Endothelial cell of umbilical vein (primary cell): Measurements from ENCODE around the gene SEC11C. TPM values are rescaled to one million over a fixed set of nuclear protein-coding genes. Genes with fewer than 3 reads are reported as not detected.

ENCODE experiments used
- BruUV-seq: library from RNA; stranded (reverse); fragments of 400-500 nt; replicated peaks from 2 replicates; lab custom pipeline; 2021; lab: Mats Ljungman, UMichigan
- CTCF ChIA-PET: fragments of 300-600, 350-600 bp; sonication (Branson Sonifier 250); formaldehyde crosslinking; loops from one replicate; lab custom pipeline; 2021; ENCODE audit warnings: antibody characterized with exemption, inconsistent platforms; lab: Charles Lee
- POLR2A ChIA-PET: fragments of 300-600, 350-600 bp; sonication (Branson Sonifier 250); formaldehyde crosslinking; loops from one replicate; lab custom pipeline; 2021; ENCODE audit warnings: antibody characterized with exemption, inconsistent platforms; lab: Charles Lee
- DNase-seq: peaks from one replicate; pipeline ENCODE4 v3.0.0-alpha.2; 2011; ENCODE audit warnings: low read depth, low spot score
- FAIRE-seq: peaks from 2 replicates; lab custom pipeline; 2011; peaks lifted over from hg19 to GRCh38; lab: Jason Lieb, UNC
- H2AFZ ChIP-seq: 2 replicates; pipeline ENCODE4 v1.6.0; 2012; ENCODE audit warnings: low read depth, low read length, control low read depth, inconsistent platforms
- H3K27ac ChIP-seq: 2 replicates; pipeline ENCODE4 v1.5.1; 2011; ENCODE audit warnings: low read depth, mild to moderate bottlenecking, control low read depth, low read length, moderate library complexity; ENCODE audit not compliant: insufficient read depth
- H3K27me3 ChIP-seq, 2 experiments: 2 replicates each; pipeline versions ENCODE4 v1.6.0 to v1.6.1; 2011; ENCODE audit warnings: low read length in 2 of 2, mixed read lengths in 1 of 2; ENCODE audit not compliant: control insufficient read depth in 2 of 2, insufficient read depth in 2 of 2
- H3K36me3 ChIP-seq, 2 experiments: 2 replicates in 1 of 2; 3 replicates in 1 of 2; pipeline ENCODE4 v1.5.1; 2011; ENCODE audit warnings: low read length in 2 of 2, mild to moderate bottlenecking in 1 of 2, moderate library complexity in 1 of 2; ENCODE audit not compliant: control insufficient read depth in 2 of 2, insufficient read depth in 2 of 2; ENCODE audit errors: extremely low read depth in 1 of 2
- H3K4me1 ChIP-seq: 3 replicates; pipeline ENCODE4 v1.5.1; 2011; ENCODE audit warnings: mild to moderate bottlenecking, low read length; ENCODE audit not compliant: control insufficient read depth, insufficient read depth; ENCODE audit errors: extremely low read depth
- H3K4me2 ChIP-seq: 2 replicates; pipeline ENCODE4 v1.6.1; 2011; ENCODE audit warnings: low read length, control low read depth, mixed read lengths; ENCODE audit not compliant: insufficient read depth
- H3K4me3 ChIP-seq, 3 experiments: fragments of 200-600 bp in 1 of 3; sonication (generic), shearing (Covaris generic) in 1 of 3; replicated peaks in 1 of 3; 2 replicates each; pipeline ENCODE4 v1.5.1; 2011 to 2016; ENCODE audit warnings: control low read depth in 3 of 3, low read length in 3 of 3, mild to moderate bottlenecking in 2 of 3, inconsistent platforms in 1 of 3, low read depth in 1 of 3, moderate library complexity in 1 of 3; ENCODE audit not compliant: insufficient read depth in 1 of 3
- H3K79me2 ChIP-seq: 2 replicates; pipeline ENCODE4 v1.6.0; 2012; ENCODE audit warnings: low read length, inconsistent platforms; ENCODE audit not compliant: control insufficient read depth, insufficient read depth
- H3K9ac ChIP-seq: replicated peaks from 2 replicates; pipeline ENCODE3; 2011; ENCODE audit warnings: low read length, control low read depth; ENCODE audit not compliant: insufficient read depth; ENCODE audit errors: extremely low read depth
- H3K9me1 ChIP-seq: replicated peaks from 3 replicates; pipeline ENCODE4 v1.6.0; 2011; ENCODE audit warnings: mild to moderate bottlenecking, low read length; ENCODE audit not compliant: control insufficient read depth, insufficient read depth; ENCODE audit errors: extremely low read depth
- H3K9me3 ChIP-seq: replicated peaks from 2 replicates; pipeline ENCODE4 v1.5.1; 2012; ENCODE audit warnings: low read length, inconsistent platforms; ENCODE audit not compliant: control insufficient read depth, insufficient read depth
- H4K20me1 ChIP-seq: replicated peaks from 2 replicates; pipeline ENCODE3; 2011; ENCODE audit warnings: mild to moderate bottlenecking, low read length; ENCODE audit not compliant: control insufficient read depth, insufficient read depth; ENCODE audit errors: extremely low read depth
- EZH2 ChIP-seq: IDR thresholded peaks from 2 replicates; pipeline ENCODE4 v1.6.1; 2012; ENCODE audit warnings: borderline replicate concordance, low read depth, mild to moderate bottlenecking, moderate library complexity, low read length, inconsistent platforms; ENCODE audit not compliant: severe bottlenecking
- FOS ChIP-seq: IDR thresholded peaks from 2 replicates; pipeline ENCODE4 v1.6.1; 2011; ENCODE audit warnings: mild to moderate bottlenecking, low read length, moderate library complexity, borderline replicate concordance; ENCODE audit not compliant: insufficient read depth
- GATA2 ChIP-seq: IDR thresholded peaks from 2 replicates; pipeline ENCODE4 v1.7.0; 2011; ENCODE audit warnings: low read depth, mild to moderate bottlenecking, moderate library complexity, mixed read lengths, low read length; ENCODE audit not compliant: insufficient read length, insufficient read depth
- JUN ChIP-seq: IDR thresholded peaks from 2 replicates; pipeline ENCODE4 v1.6.1; 2011; ENCODE audit warnings: borderline replicate concordance, low read depth; ENCODE audit not compliant: insufficient read length, insufficient read depth
- MYC ChIP-seq: IDR thresholded peaks from one replicate; pipeline ENCODE4 v1.6.1; 2011; ENCODE audit warnings: mild to moderate bottlenecking, low read depth, low read length
- POLR2A ChIP-seq: IDR thresholded peaks from 2 replicates; pipeline ENCODE4 v1.6.1; 2012; ENCODE audit warnings: low read depth, mild to moderate bottlenecking, control low read depth, low read length
- POLR2AphosphoS5 ChIP-seq: IDR thresholded peaks from 2 replicates; pipeline ENCODE4 v1.6.1; 2012; ENCODE audit warnings: low read depth, mild to moderate bottlenecking, control low read depth, low read length, moderate library complexity; ENCODE audit not compliant: insufficient read depth
- dilution Hi-C: fragments of 300-500 bp; cut with MboI; formaldehyde crosslinking; loops from one replicate; pipeline ENCODE4 v1.15.0; 2019; ENCODE audit warnings: low sequenced_read_pairs; ENCODE audit not compliant: extremely low pct_ligation_motif_present
- intact Hi-C: fragments of 100-400 bp; cut with micrococcal nuclease; formaldehyde crosslinking; loops from one replicate; pipeline ENCODE4 v1.10.0; 2022
- polyA plus RNA-seq, 4 experiments: library from polyadenylated mRNA; depleted of rRNA in 3 of 4; stranded (reverse) in 3 of 4; unstranded in 1 of 4; fragments of >200 nt; gene quantifications; 2 replicates each; pipeline versions ENCODE4 v1.2.1 to v1.2.3, GENCODE V29; 2011 to 2012; ENCODE audit warnings: missing spikeins in 1 of 4
- total RNA-seq: library from RNA; stranded (reverse); gene quantifications from 2 replicates; pipeline ENCODE4 v1.2.3, GENCODE V29; 2021
- TF ChIP-seq, protein P1 (sequence below), 2 donors: IDR thresholded peaks; 1 replicate in 1 of 2; 2 replicates in 1 of 2; pipeline ENCODE4 v1.5.1; 2011; ENCODE audit warnings: low read length in 2 of 2, mild to moderate bottlenecking in 2 of 2, moderate library complexity in 2 of 2, control low read depth in 1 of 2, inconsistent platforms in 1 of 2, low read depth in 1 of 2; ENCODE audit not compliant: insufficient read depth in 1 of 2; ENCODE audit errors: extremely low read depth in 1 of 2
- TF ChIP-seq, protein P2 (sequence below): IDR thresholded peaks from 2 replicates; pipeline ENCODE4 v1.6.1; 2011; ENCODE audit not compliant: insufficient read depth, insufficient read length

SEC11C gene
- total and polyA plus RNA-seq, 2 donors (not counting 3 experiments of a cell fraction or from before 2014, with no cell fraction given), result 16.3 to 29.8 TPM

DNA sequence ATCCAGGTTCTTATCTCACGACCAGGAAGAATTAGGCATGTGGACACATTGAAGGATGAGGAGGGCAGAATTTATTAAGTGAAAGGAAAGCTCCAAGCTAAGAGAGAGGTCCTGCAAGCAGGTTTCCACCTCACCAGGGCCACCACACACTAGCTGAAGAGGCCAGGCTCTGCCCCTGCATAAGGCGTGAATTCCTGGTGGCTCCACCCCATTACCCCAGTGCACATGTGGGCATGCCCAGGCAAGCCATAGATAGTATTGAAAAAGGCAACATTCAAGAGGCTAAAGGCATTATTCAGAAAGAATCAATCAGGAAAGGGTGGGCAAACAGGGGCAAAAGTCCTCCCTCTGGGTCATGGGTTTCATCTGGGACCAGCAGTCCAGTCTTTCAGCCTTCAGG is 49.3 kb downstream of the SEC11C start:
- no peak overlapping the region for H2AFZ ChIP-seq

More for the DNA sequence above, 49.3 kb downstream of the SEC11C start:
- dilution Hi-C loops (no loop called here), intact Hi-C loops (no loop called here)
- CTCF ChIA-PET, result no interaction called here
- H3K27me3 ChIP-seq, result no peaks in the 10 kb centered on the region
- H3K9ac ChIP-seq, result no peak overlapping the region
- TF ChIP-seq FOS (no peak), MYC (no peak), EZH2 (no peak), JUN (no peak), GATA2 (no peak), POLR2AphosphoS5 (no peak), POLR2A (no peak)
- TF ChIP-seq, protein P1, sequence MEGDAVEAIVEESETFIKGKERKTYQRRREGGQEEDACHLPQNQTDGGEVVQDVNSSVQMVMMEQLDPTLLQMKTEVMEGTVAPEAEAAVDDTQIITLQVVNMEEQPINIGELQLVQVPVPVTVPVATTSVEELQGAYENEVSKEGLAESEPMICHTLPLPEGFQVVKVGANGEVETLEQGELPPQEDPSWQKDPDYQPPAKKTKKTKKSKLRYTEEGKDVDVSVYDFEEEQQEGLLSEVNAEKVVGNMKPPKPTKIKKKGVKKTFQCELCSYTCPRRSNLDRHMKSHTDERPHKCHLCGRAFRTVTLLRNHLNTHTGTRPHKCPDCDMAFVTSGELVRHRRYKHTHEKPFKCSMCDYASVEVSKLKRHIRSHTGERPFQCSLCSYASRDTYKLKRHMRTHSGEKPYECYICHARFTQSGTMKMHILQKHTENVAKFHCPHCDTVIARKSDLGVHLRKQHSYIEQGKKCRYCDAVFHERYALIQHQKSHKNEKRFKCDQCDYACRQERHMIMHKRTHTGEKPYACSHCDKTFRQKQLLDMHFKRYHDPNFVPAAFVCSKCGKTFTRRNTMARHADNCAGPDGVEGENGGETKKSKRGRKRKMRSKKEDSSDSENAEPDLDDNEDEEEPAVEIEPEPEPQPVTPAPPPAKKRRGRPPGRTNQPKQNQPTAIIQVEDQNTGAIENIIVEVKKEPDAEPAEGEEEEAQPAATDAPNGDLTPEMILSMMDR (IDR thresholded peaks at IDR 0.05; ENCODE audit: extremely low read depth in 1 of 2, insufficient read depth in 1 of 2, low read depth in 1 of 2, low read length in 2 of 2), result no peak
- TF ChIP-seq, protein P2, sequence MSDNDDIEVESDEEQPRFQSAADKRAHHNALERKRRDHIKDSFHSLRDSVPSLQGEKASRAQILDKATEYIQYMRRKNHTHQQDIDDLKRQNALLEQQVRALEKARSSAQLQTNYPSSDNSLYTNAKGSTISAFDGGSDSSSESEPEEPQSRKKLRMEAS, result no peak
- FAIRE-seq (no peak), DNase-seq (no peak)
- H3K9me3 ChIP-seq, result no peaks in the 10 kb centered on the region
- H3K79me2 ChIP-seq, result no peaks in the 10 kb centered on the region
- no peak overlapping the region for H3K4me3 ChIP-seq
- no peak overlapping the region for H3K27ac ChIP-seq
- BruUV-seq, result no TSS peak
- H3K4me2 ChIP-seq, result no peak overlapping the region
- H4K20me1 ChIP-seq, result no peaks in the 10 kb centered on the region
- POLR2A ChIA-PET, result no interaction called here
- no peaks in the 10 kb centered on the region for H3K36me3 ChIP-seq
- H3K4me1 ChIP-seq, result no peaks in the 10 kb centered on the region
- no peaks in the 10 kb centered on the region for H3K9me1 ChIP-seq
